Hematopoietic multipotent progenitor cell treated with erythropoietin and hydrocortisone succinate and interleukin-3 and kit ligand, for 17 days (in vitro differentiated cells): ENCODE results near the gene ATP6V1G1.
"Not testable (repeated sequence)": the region's sequence is repeated elsewhere in the genome, so short reads cannot be mapped to it uniquely, and the experiment has no call there.

ENCODE experiments used
- DNase-seq: peaks from one replicate; pipeline ENCODE4 v3.0.0-alpha.2; 2015; ENCODE audit warnings: low spot score

The ATP6V1G1 gene

DNA sequence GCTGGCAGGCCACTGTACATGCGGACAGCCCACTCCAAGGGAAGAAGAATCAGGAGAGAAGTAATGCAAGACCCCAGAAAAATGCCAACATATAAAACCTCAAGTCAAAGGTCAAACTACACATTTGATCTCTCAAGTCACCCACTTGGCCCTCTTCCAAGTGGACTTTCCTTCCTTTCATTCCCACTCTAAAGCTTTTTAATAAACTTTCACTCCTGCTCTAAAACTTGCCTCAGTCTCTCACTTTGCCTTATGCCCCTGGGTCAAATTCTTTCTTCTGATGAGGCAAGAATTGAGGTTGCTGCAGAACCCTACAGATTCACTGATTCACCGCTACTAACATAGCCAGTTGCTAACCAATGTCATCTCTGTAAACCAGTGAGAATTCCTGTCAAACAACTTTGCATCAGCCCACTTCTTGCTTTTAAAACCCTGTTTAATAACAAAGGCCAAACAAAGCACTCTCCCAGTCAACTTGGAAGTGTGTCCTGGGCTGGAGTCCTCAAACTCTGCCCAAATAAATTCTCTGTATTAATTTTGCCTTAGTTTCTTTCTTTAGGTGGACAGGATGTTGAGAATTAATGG lies 6.9 kb upstream of the ATP6V1G1 start:
- DNase-seq: no peak

DNA sequence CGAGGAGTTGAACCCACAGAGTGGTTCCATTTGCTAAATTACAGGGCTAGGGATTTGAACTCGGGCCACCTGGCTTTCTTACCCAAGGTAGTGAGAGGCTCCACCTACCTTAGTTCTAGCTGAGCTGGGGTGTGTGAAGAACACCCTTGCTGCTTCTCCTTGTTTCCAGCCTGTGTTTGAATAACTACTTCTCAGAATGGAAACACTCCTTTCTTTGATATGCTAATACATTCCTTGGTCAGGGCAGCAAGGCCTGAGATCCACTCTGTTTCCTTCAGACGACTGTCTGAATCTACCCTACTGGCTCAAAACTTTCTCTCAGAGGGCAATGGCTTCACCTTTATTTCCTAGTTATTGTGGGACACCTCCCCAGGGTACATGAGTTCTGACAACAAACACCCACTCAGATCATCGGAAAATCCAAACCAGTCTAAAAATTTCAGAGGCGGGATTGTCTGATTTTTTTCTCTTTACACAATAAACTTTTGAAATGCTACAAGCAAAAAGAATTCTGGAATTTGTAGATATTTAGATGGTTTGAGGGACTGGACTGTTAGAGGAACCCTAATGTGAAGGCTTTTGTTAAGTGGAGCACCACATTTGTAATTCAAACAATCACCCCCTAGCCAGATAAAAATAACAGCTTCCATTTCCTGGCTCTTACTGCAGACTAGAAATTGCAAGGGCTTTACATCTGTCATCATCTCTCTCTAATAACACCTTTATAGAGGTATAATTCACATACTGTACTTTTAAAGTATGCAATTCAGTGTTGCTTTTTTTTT lies 4.0 kb upstream of the ATP6V1G1 start:
- DNase-seq: no peak

GRCh38 chr9:114588210-114588609 lies 641 bp downstream of the ATP6V1G1 start:
- DNase-seq: no peak

DNA sequence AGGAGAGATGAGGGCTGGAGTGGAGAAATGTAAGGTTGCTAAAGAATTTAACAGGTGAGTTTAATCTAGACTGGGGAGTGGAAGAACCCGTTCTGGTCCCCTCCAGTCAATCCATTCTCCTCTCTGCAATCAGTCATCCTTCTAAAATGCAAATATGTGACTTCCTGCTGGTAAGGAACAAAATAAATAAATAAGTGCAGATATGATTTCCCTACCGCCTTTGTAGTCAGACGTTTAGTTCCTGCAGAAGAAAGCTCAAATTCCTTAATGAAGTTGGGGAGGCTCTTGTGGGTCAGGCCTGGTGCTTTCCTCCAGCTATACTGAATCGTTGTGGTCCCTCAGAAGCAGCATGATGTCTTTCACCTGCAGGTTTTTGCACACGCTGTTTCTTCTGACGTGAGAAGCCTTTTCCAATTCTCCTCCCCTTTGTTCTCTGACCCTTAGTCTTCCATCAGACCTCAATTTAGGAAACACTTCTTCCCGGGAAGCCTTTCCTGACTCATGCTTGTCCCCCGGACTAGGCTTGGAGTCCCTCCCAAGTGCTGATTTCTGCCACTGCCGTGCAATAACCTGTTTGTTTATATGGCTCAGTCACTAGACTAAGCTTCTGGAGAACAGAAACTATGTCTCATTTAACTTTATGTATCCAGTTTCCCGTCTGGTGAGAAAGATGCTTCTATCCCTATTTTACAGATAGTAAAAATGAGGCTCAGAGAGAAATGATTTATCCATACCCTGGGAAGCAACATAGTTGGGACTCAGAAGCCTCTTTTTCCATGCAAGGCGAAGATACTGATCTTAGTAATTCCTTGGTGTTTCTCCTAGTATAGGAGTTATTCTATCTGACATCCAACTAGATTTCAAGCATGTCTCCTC lies 1.3 kb downstream of the ATP6V1G1 start:
- peak; percentile 34 for DNase-seq

DNA sequence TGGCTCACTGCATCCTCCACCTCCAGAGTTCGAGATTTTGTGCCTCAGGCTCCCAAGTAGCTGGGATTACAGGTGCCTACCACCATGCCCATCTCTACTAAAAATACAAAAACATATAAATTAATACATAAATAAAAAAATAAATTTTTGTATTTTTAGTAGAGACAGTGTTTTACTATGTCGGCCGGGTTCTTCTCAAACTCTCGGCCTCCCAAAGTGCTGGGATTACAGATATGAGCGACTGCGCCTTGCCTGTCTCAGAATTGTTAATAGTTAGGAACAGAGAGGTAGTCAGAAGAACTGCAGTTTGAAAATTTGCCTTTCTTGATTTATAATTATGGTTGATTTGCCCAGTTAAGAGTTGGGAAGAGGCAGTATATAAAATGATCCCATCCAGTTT lies 2.8 kb downstream of the ATP6V1G1 start:
- no peak for DNase-seq

DNA sequence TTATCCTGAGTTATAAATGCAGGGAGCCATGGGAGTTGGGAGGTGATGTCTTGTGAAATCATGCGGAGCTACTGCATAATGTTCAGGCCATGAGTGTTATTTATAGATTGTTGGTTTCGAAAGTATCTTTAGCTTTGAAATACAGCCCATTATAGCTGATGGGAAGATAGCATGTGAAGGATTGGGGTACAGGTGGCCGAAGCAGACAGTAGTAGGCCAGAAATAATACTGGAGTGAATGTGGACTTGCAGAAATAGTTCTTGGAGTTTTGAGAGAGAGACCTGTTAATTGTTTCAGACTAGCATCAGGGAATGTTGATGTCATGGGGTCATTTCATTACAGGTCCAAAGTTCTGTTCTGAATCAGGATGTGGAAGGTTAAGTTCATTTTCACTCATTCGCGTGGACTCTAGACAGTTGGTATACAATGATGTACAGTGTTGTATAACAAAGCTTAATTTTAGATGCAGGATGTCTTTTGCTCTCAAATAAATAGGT lies 3.8 kb downstream of the ATP6V1G1 start:
- DNase-seq: no peak

GRCh38 chr9:114591849-114592248 lies 4.3 kb downstream of the ATP6V1G1 start:
- DNase-seq: no peak

DNA sequence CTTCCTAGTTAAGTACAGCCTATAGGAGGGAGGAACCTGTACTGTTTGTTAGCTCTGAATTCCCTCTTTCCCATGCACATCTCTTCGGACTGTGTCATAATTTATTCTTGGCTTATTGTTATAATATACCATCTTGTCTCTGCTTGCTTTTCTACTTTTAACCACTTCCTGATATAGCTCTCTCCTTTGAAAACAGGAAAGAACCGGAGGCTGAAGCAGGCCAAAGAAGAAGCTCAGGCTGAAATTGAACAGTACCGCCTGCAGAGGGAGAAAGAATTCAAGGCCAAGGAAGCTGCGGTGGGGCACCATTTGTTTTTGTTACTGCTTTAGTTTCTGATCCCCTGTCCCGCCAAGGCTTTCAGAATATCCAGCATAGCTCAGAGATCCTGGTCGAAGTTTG lies 4.8 kb downstream of the ATP6V1G1 start:
- no peak for DNase-seq

GRCh38 chr9:114594136-114594535 lies 6.6 kb downstream of the ATP6V1G1 start:
- no peak for DNase-seq

DNA sequence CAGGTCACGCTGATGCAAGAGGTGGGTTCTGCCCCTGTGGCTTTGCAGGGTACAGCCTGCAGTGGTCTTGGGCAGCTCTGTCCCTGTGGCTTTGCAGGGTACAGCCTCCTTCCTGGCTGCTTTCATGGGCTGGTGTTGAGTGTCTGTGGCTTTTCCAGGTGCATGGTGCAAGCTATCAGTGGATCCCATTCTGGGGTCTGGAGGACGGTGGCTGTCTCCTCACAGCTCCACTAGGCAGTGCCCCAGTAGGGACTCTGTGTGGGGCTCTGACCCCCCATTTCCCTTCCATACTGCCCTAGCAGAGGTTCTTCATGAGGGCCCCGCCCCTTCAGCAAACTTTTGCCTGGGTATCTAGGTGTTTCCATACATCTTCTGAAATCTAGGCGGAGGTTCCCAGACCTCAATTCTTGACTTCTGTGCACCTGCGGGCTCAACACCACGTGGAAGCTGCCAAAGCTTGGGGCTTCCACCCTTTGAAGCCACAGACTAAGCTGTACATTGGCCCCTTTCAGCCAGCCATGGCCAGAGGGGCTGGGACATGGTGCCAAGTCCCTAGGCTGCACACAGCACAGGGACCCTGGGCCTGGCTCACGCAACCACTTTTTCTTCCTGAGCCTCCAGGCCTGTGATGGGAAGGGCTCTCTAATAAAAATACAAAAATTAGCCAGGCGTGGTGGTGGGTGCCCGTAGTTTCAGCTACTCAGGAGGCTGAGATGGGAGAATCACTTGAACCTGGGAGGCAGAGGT lies 13.1 kb downstream of the ATP6V1G1 start:
- DNase-seq: not testable (repeated sequence)

GRCh38 chr9:114601787-114602186 lies 14.2 kb downstream of the ATP6V1G1 start:
- not testable (repeated sequence) for DNase-seq

GRCh38 chr9:114602620-114603019 lies 15.1 kb downstream of the ATP6V1G1 start:
- DNase-seq: no peak

- DNase-seq: no peak
Measured at GRCh38 chr9:114603248-114603647, 15.7 kb downstream of the ATP6V1G1 start.

GRCh38 chr9:114604989-114605388 lies 17.4 kb downstream of the ATP6V1G1 start:
- DNase-seq: no peak

- DNase-seq: no peak
Measured at GRCh38 chr9:114606068-114606467, 18.5 kb downstream of the ATP6V1G1 start.

DNA sequence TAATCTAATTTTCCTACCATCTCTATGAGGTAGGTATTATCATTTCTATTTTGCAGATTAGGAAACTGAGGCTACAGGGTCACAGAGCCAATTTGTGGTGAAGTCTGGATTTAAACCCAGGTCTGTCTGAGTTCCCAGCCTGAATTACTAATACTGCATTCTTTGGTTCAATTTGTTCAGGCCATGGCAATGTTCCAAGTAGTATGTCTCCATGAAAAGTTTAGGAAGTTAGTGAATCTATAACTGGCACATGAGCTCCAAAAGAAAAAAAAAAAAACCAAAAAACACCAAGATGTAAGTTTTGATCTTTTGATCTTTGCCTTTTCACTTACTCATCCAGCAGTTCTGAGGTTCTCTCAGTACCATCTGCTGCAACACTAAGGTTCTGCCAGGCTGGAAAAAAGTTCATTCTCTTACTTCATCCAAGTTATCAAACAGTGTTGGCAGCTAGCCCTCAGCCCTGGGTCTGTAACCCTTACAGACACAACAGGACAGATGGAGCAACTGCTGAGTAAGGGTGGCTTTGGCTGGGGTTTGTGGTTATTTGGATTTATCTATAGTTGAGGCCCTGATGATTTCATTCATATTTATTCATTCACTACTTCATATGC lies 19.1 kb downstream of the ATP6V1G1 start:
- no peak for DNase-seq

DNA sequence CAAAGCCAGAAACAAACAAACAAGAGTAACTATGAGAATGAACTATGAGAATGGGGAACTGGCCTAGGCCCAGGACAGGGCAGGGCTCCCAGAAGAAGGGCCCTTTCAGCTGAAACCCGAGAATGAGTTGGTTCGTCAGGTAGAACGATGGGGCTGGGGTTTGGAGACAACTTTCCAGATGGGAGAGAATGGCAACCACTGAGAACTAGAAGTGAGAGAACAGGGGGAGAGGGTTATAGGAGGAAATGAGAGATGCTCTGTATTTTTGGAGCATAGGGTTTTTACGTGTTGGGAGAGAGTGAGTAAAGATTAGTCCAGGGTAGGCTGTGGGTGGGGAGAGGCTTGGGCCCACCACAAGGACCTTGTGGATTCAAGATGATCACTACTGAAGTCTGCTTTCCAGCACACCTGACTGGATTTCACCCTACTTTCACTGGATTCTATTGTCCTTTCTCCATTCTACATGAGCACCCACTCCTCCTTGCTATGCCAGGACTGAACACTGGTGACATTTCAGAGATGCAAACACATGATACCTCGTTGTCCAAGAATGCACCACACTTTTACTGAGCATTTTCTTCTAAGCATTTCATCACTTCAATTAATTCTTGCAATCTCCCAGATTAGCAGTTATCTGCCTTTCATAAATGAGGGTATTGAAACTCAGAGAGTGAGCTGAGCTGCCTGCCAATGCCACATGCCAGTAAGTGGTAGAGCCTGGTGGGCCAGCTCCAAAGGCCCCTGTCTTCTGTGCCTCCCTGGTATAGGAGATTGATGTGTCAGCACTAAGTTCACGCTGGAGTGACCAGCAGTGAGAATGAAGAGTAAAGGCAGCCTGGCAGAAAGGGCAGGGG lies 20.3 kb downstream of the ATP6V1G1 start:
- no peak for DNase-seq

DNA sequence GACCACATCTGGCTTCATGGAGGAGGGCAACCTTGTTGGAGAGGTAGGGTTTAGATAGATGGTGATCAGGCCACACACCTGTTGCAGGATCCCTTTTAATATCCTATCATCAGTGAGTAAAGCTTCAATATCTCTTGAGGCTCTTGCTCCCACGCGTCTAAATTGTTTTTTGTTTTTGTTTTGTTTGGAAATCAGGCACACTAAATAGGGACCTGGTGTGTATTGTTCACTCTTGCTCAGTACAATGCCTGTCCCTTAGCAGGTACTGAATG lies 20.9 kb downstream of the ATP6V1G1 start:
- DNase-seq: no peak

- no peak for DNase-seq
Measured at GRCh38 chr9:114611516-114612271, 24.1 kb downstream of the ATP6V1G1 start.
